ENCODE measurements around the gene MYO5A. TPM values are rescaled to one million over a fixed set of nuclear protein-coding genes. Genes with fewer than 3 reads are reported as not detected.

Gene MYO5A
- total RNA-seq, 1 experiment from 2014 or later = 21.8 TPM

DNA sequence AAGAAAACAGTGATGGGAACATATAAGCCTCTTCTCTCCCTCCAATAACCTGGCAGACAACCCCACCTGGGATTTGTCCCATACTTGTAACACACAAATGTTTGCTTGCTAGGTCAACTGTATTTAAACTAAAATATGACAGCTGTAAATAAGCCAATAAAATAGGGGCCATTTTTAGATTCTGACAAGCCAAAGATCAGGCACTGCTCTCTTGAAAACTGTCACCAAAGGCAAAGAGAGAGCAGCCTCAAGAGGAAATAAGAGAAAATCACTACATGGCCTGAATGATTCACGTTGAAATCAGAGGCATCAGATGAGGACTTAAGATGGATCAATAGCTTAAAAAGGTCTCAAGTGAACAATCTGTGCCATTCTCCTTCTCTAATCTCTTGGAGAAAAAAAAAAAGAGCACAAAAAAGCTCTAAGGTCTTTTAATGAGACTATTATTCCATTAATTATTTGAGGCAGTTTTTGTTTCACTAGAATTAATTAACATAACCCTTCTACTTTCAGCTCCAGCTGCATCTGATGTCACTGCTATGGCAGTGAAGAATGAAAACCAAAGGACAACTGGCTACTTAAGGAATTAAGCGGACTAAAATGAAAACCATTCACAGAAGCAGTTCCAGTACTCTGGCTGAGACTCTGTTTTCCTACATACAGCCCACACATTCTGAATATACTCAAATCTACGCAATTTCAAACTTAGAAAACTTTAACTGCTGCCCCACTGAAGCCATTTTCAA is 19.0 kb downstream of the MYO5A start:
- H3K9me3 Mint-ChIP-seq = no peaks in the 10 kb centered on the region
- H3K79me2 ChIP-seq (ENCODE audit: insufficient read depth, low read length) = no peaks in the 10 kb centered on the region; the same call in 1 of the 2 replicates
- TF ChIP-seq, protein P1, sequence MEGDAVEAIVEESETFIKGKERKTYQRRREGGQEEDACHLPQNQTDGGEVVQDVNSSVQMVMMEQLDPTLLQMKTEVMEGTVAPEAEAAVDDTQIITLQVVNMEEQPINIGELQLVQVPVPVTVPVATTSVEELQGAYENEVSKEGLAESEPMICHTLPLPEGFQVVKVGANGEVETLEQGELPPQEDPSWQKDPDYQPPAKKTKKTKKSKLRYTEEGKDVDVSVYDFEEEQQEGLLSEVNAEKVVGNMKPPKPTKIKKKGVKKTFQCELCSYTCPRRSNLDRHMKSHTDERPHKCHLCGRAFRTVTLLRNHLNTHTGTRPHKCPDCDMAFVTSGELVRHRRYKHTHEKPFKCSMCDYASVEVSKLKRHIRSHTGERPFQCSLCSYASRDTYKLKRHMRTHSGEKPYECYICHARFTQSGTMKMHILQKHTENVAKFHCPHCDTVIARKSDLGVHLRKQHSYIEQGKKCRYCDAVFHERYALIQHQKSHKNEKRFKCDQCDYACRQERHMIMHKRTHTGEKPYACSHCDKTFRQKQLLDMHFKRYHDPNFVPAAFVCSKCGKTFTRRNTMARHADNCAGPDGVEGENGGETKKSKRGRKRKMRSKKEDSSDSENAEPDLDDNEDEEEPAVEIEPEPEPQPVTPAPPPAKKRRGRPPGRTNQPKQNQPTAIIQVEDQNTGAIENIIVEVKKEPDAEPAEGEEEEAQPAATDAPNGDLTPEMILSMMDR (conservative IDR thresholded peaks at IDR 0.05) = no peak
- no peaks in the 10 kb centered on the region for H4K20me1 ChIP-seq (ENCODE audit: control insufficient read depth, insufficient read depth, insufficient read length)
- H2AK5ac ChIP-seq (ENCODE audit: insufficient read length, low read length) = no peak overlapping the region
- no peaks in the 10 kb centered on the region for H3K23me2 ChIP-seq (ENCODE audit: insufficient read length, low read depth, low read length, poor library complexity, severe bottlenecking)
- no peaks in the 10 kb centered on the region for H3K4me1 ChIP-seq (ENCODE audit: insufficient read depth, low read length)
- no peak overlapping the region for H3K18ac ChIP-seq (ENCODE audit: insufficient read length, low read depth, low read length)
- no peaks in the 10 kb centered on the region for H3K27me3 ChIP-seq (ENCODE audit: insufficient read depth, low read length)
- no peak overlapping the region for H3K56ac ChIP-seq (ENCODE audit: insufficient read length, low read depth, low read length)
- no peaks in the 10 kb centered on the region for H3K27me3 Mint-ChIP-seq (ENCODE audit: low read depth)
- H3K9ac ChIP-seq (ENCODE audit: extremely low read depth, insufficient read length, low read length) = no peak overlapping the region
- no CpG with 5 or more reads among the region's 3 CpGs for WGBS (ENCODE audit: extremely low coverage, insufficient read length, low lambda C conversion rate)
- H2AFZ ChIP-seq (ENCODE audit: low read length) = no peak overlapping the region
- H4K91ac ChIP-seq (ENCODE audit: insufficient read length, low read depth, low read length) = no peak overlapping the region
- H3K79me1 ChIP-seq (ENCODE audit: insufficient read depth, low read depth, low read length, poor library complexity, severe bottlenecking) = no peaks in the 10 kb centered on the region
- no peak overlapping the region for H2BK5ac ChIP-seq (ENCODE audit: insufficient read length, low read length)
- H3K4me1 Mint-ChIP-seq = peaks cover 3 to 21% of the 10 kb centered on the region in 2 experiments; a peak in 3 of 4 replicates
- no peak overlapping the region for H2BK20ac ChIP-seq (ENCODE audit: low read depth, low read length, poor library complexity, severe bottlenecking)
- no peaks in the 10 kb centered on the region for H3K9me3 ChIP-seq (ENCODE audit: control insufficient read depth, low read depth, low read length)
- no peak overlapping the region for H2BK120ac ChIP-seq (ENCODE audit: low read depth, low read length, poor library complexity, severe bottlenecking)
- H4K5ac ChIP-seq (ENCODE audit: insufficient read length, low read depth, low read length) = no peak overlapping the region
- H3K23ac ChIP-seq (ENCODE audit: insufficient read length, low read depth, low read length) = no peak overlapping the region
- no peak overlapping the region for H2BK12ac ChIP-seq (ENCODE audit: insufficient read length, low read depth, low read length)
- no peak overlapping the region for H3K14ac ChIP-seq (ENCODE audit: insufficient read depth, low read length)
- no peak overlapping the region for H3K4me2 ChIP-seq (ENCODE audit: insufficient read depth, insufficient read length, low read length)
- no peak for DNase-seq
- no peak overlapping the region for H3K27ac ChIP-seq (ENCODE audit: insufficient read length, low read depth, low read length)
- H3K4ac ChIP-seq (ENCODE audit: low read depth, low read length) = no peak overlapping the region
- no peak overlapping the region for H3K4me3 Mint-ChIP-seq
- H3K27ac Mint-ChIP-seq = no peak overlapping the region
- H4K8ac ChIP-seq (replicated peaks; ENCODE audit: insufficient read length, low read depth, low read length) = no peak overlapping the region
- H3K36me3 Mint-ChIP-seq (ENCODE audit: insufficient read depth in 1 of 3, low read depth in 3 of 3) = no peaks in the 10 kb centered on the region
- no peak overlapping the region for H2BK15ac ChIP-seq (ENCODE audit: low read depth, low read length)
- H3T11ph ChIP-seq (ENCODE audit: low read length) = no peak overlapping the region
